ENCODE measurements around the gene ATP5F1D.

DNA sequence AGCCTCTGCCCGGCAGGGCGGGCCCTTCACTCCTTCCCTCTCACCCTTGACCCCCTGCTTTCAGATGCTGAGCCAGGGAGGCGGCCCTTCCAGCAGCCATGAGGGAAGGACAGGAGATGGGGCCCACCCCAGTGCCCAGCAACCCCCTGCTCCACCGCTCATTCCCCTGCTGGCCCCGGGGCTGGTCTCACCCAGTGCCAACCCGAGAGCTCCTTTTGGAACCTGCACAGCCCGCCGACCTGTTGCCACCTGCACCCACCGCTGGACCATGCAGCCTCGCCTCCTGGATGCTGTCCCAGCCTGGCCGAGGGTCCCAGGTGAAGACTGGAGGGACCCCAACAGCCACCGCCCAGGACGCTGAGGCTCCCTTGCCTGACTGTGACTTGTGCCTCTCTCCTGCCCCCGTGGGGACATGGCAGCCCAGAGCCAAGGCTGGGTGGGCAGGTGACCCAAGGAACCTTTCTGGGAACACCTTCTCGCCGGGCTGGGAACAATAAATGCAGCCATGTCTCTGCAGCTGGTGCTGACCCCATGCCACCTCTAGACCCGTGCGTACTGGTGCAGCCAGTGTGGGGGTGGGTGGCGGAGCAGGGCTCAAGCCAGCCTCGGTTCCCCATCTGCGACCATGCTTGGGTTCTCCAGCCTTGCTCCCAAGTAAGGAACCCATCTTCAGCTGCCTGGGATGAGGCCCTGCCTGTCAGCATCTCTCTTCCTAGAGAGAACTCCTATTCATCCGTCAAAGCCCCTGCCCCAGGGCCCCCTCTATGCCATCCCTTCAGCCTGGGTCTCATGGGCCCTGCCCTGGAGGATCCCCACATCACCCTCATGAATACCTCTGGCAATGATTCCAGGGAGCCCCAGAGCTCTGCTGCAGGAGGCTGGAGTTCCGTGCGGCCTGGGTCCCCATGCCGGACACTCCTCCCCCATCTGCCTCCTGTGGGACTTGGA lies 37.4 kb downstream of the ATP5F1D start:
- TF ChIP-seq EZH2 (IDR thresholded peaks at IDR 0.05; ENCODE audit: low read length, unreplicated experiment) (no peak), EZH2phosphoT487 (IDR thresholded peaks at IDR 0.05; ENCODE audit: borderline replicate concordance, low read length) (no peak)
- TF ChIP-seq, protein P1, sequence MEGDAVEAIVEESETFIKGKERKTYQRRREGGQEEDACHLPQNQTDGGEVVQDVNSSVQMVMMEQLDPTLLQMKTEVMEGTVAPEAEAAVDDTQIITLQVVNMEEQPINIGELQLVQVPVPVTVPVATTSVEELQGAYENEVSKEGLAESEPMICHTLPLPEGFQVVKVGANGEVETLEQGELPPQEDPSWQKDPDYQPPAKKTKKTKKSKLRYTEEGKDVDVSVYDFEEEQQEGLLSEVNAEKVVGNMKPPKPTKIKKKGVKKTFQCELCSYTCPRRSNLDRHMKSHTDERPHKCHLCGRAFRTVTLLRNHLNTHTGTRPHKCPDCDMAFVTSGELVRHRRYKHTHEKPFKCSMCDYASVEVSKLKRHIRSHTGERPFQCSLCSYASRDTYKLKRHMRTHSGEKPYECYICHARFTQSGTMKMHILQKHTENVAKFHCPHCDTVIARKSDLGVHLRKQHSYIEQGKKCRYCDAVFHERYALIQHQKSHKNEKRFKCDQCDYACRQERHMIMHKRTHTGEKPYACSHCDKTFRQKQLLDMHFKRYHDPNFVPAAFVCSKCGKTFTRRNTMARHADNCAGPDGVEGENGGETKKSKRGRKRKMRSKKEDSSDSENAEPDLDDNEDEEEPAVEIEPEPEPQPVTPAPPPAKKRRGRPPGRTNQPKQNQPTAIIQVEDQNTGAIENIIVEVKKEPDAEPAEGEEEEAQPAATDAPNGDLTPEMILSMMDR (conservative IDR thresholded peaks at IDR 0.05; ENCODE audit: low read depth, low read length), result no peak

Measured in PC-3 (cell line).